ENCODE results near the gene ANKRD63. TPM values are rescaled to one million over a fixed set of nuclear protein-coding genes. Genes with fewer than 3 reads are reported as not detected.

The ANKRD63 gene
- total and polyA plus RNA-seq, 2 donors (not counting 1 experiment from before 2014, with no cell fraction given), result not detected

GRCh38 chr15:40265355-40265754 lies 17.5 kb downstream of the ANKRD63 start:
- Histone ChIP-seq H3K79me2 (ENCODE audit: control insufficient read depth, insufficient read depth, low read length) (no peaks in the 10 kb centered on the region), H3K4me2 (ENCODE audit: extremely low read depth, insufficient read depth, low read length) (no peak overlapping the region), H3K9ac (ENCODE audit: insufficient read depth, low read length) (no peak overlapping the region), H3K36me3 (ENCODE audit: control insufficient read depth, insufficient read depth, low read length) (no peaks in the 10 kb centered on the region), H3K27me3 (ENCODE audit: control insufficient read depth, insufficient read depth, low read length) (no peaks in the 10 kb centered on the region), H3K4me3 (replicated peaks in 1 of 4; ENCODE audit: control extremely low read depth in 1 of 4, insufficient read depth in 1 of 4, low read depth in 3 of 4, low read length in 4 of 4) (no peak overlapping the region), H4K20me1 (ENCODE audit: control insufficient read depth, extremely low read depth, insufficient read depth, low read length) (no peaks in the 10 kb centered on the region), H3K27ac (ENCODE audit: insufficient read depth, low read length) (no peak overlapping the region), H2AFZ (ENCODE audit: low read length) (no peak overlapping the region), H3K9me3 (ENCODE audit: control insufficient read depth, insufficient read depth, low read depth, low read length) (no peaks in the 10 kb centered on the region), H3K4me1 (ENCODE audit: control insufficient read depth, extremely low read depth, insufficient read depth, low read length) (peaks cover 7% of the 10 kb centered on the region)
- no peak for DNase-seq (ENCODE audit: low read depth in 2 of 2)
- TF ChIP-seq EZH2 (IDR thresholded peaks at IDR 0.05; ENCODE audit: low read length, missing control alignments) (no peak), CTCF (conservative IDR thresholded peaks at IDR 0.05 in 1 of 2, IDR thresholded peaks at IDR 0.05 in 1 of 2; ENCODE audit: low read depth in 1 of 2, low read length in 2 of 2) (no peak)

DNA sequence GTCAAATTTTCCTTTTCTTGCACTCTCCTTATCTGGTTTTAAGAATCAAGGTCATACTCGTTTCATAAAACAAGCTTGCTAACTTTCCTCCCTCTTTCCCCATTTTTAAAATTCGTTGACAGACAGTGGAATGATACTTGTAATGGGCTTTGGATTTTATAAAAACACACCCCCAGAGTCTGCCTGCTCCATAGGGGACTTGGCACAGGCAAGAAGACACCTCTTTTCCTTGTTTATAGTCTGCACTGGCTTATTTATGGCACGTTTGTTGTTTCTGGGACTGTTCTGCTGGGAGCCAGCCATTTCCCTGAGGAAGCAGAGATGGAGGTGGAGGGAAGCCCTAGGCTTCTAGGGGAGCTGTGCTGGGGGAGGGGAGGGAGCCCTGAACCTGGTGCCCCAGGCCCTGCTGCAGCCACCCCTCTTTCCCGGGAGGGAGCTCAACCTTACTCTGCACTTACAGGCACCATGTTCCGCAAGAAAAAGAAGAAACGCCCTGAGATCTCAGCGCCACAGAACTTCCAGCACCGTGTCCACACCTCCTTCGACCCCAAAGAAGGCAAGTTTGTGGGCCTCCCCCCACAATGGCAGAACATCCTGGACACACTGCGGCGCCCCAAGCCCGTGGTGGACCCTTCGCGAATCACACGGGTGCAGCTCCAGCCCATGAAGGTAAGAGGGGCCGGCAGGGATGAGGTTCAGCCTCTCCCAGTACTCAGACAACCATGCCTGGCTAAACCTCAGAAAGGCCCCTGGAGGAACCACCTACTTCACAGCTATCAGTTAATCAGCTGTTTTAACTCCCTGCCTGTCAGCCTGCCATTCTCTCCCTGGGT lies 18.3 kb downstream of the ANKRD63 start:
- TF ChIP-seq EZH2 (IDR thresholded peaks at IDR 0.05; ENCODE audit: low read length, missing control alignments) (no peak), CTCF (conservative IDR thresholded peaks at IDR 0.05 in 1 of 2, IDR thresholded peaks at IDR 0.05 in 1 of 2; ENCODE audit: low read depth in 1 of 2, low read length in 2 of 2) (no peak)
- no peak overlapping the region for H3K9ac ChIP-seq (ENCODE audit: insufficient read depth, low read length)
- DNase-seq (ENCODE audit: low read depth in 2 of 2), result no peak

GRCh38 chr15:40263024-40263754 lies 19.7 kb downstream of the ANKRD63 start:
- TF ChIP-seq CTCF (conservative IDR thresholded peaks at IDR 0.05 in 1 of 2, IDR thresholded peaks at IDR 0.05 in 1 of 2; ENCODE audit: low read depth in 1 of 2, low read length in 2 of 2), result no peak
- no peak for TF ChIP-seq EZH2 (IDR thresholded peaks at IDR 0.05; ENCODE audit: low read length, missing control alignments)
- Histone ChIP-seq H3K27me3 (ENCODE audit: control insufficient read depth, insufficient read depth, low read length) (no peaks in the 10 kb centered on the region), H3K4me3 (replicated peaks in 1 of 4; ENCODE audit: control extremely low read depth in 1 of 4, insufficient read depth in 1 of 4, low read depth in 3 of 4, low read length in 4 of 4) (no peak overlapping the region), H3K27ac (ENCODE audit: insufficient read depth, low read length) (no peak overlapping the region), H2AFZ (ENCODE audit: low read length) (no peak overlapping the region), H4K20me1 (ENCODE audit: control insufficient read depth, extremely low read depth, insufficient read depth, low read length) (no peaks in the 10 kb centered on the region), H3K9ac (ENCODE audit: insufficient read depth, low read length) (no peak overlapping the region), H3K36me3 (ENCODE audit: control insufficient read depth, insufficient read depth, low read length) (no peaks in the 10 kb centered on the region), H3K4me2 (ENCODE audit: extremely low read depth, insufficient read depth, low read length) (peak overlapping the region; percentile 18), H3K9me3 (ENCODE audit: control insufficient read depth, insufficient read depth, low read depth, low read length) (no peaks in the 10 kb centered on the region), H3K4me1 (ENCODE audit: control insufficient read depth, extremely low read depth, insufficient read depth, low read length) (peaks cover 7% of the 10 kb centered on the region), H3K79me2 (ENCODE audit: control insufficient read depth, insufficient read depth, low read length) (no peaks in the 10 kb centered on the region)
- DNase-seq (ENCODE audit: low read depth in 2 of 2), result peak; percentile 74 to 86

More for the DNA sequence above, 18.3 kb downstream of the ANKRD63 start:
- H3K27me3 ChIP-seq (ENCODE audit: control insufficient read depth, insufficient read depth, low read length), result no peaks in the 10 kb centered on the region
- no peak overlapping the region for H2AFZ ChIP-seq (ENCODE audit: low read length)
- no peaks in the 10 kb centered on the region for H4K20me1 ChIP-seq (ENCODE audit: control insufficient read depth, extremely low read depth, insufficient read depth, low read length)
- H3K79me2 ChIP-seq (ENCODE audit: control insufficient read depth, insufficient read depth, low read length), result no peaks in the 10 kb centered on the region
- H3K9me3 ChIP-seq (ENCODE audit: control insufficient read depth, insufficient read depth, low read depth, low read length), result no peaks in the 10 kb centered on the region
- no peak overlapping the region for H3K4me3 ChIP-seq (replicated peaks in 1 of 4; ENCODE audit: control extremely low read depth in 1 of 4, insufficient read depth in 1 of 4, low read depth in 3 of 4, low read length in 4 of 4)
- H3K4me1 ChIP-seq (ENCODE audit: control insufficient read depth, extremely low read depth, insufficient read depth, low read length), result peaks cover 7% of the 10 kb centered on the region
- no peak overlapping the region for H3K27ac ChIP-seq (ENCODE audit: insufficient read depth, low read length)
- H3K4me2 ChIP-seq (ENCODE audit: extremely low read depth, insufficient read depth, low read length), result no peak overlapping the region
- no peaks in the 10 kb centered on the region for H3K36me3 ChIP-seq (ENCODE audit: control insufficient read depth, insufficient read depth, low read length)

Data from fibroblast of lung (primary cell).